ENCODE results near the gene REV3L.

Gene REV3L

GRCh38 chr6:111403388-111403787 is 79.6 kb downstream of the REV3L start:
- H3K27me3 ChIP-seq (ENCODE audit: insufficient read depth, low read length), result no peaks in the 10 kb centered on the region
- no peaks in the 10 kb centered on the region for H3K9me3 ChIP-seq (ENCODE audit: insufficient read depth, low read depth, low read length)
- 95% methylated on average over 3 of the region's 3 CpGs for WGBS
- H3K27ac ChIP-seq (ENCODE audit: low read depth, low read length), result no peak overlapping the region
- H3K9ac ChIP-seq (ENCODE audit: low read depth, low read length), result no peak overlapping the region
- no peak overlapping the region for H3K4me3 ChIP-seq (ENCODE audit: low read length)
- no peaks in the 10 kb centered on the region for H3K4me1 ChIP-seq (ENCODE audit: insufficient read depth, low read length)
- H3K36me3 ChIP-seq (ENCODE audit: insufficient read depth, low read length), result peaks cover 7% of the 10 kb centered on the region; the same call in 1 of the 2 replicates

- H3K27ac ChIP-seq (ENCODE audit: low read depth, low read length), result no peak overlapping the region
- H3K27me3 ChIP-seq (ENCODE audit: insufficient read depth, low read length), result no peaks in the 10 kb centered on the region
- H3K9me3 ChIP-seq (ENCODE audit: insufficient read depth, low read depth, low read length), result no peaks in the 10 kb centered on the region
- no peaks in the 10 kb centered on the region for H3K4me1 ChIP-seq (ENCODE audit: insufficient read depth, low read length)
- H3K9ac ChIP-seq (ENCODE audit: low read depth, low read length), result no peak overlapping the region
- H3K4me3 ChIP-seq (ENCODE audit: low read length), result no peak overlapping the region
- WGBS, result 100% methylated on average over 2 of the region's 3 CpGs
- peaks cover 6% of the 10 kb centered on the region; the same call in 1 of the 2 replicates for H3K36me3 ChIP-seq (ENCODE audit: insufficient read depth, low read length)
Measured at GRCh38 chr6:111399626-111400025, 83.4 kb downstream of the REV3L start.

- H3K4me1 ChIP-seq (ENCODE audit: insufficient read depth, low read length), result no peaks in the 10 kb centered on the region
- H3K4me3 ChIP-seq (ENCODE audit: low read length), result no peak overlapping the region
- WGBS, result no CpG with 5 or more reads among the region's 2 CpGs
- no peak overlapping the region for H3K27ac ChIP-seq (ENCODE audit: low read depth, low read length)
- H3K9ac ChIP-seq (ENCODE audit: low read depth, low read length), result no peak overlapping the region
- H3K27me3 ChIP-seq (ENCODE audit: insufficient read depth, low read length), result no peaks in the 10 kb centered on the region
- H3K9me3 ChIP-seq (ENCODE audit: insufficient read depth, low read depth, low read length), result no peaks in the 10 kb centered on the region
- peaks cover 18% of the 10 kb centered on the region for H3K36me3 ChIP-seq (ENCODE audit: insufficient read depth, low read length)
Measured at GRCh38 chr6:111388681-111389080, 94.3 kb downstream of the REV3L start.

- WGBS, result 93% methylated on average over 8 of the region's 9 CpGs
Measured at GRCh38 chr6:111382476-111383294, 100.3 kb downstream of the REV3L start.

GRCh38 chr6:111381728-111382127 is 101.3 kb downstream of the REV3L start:
- WGBS, result 90% methylated on average over 1 of the region's 1 CpG
- no peak overlapping the region for H3K27ac ChIP-seq (ENCODE audit: low read depth, low read length)
- H3K4me1 ChIP-seq (ENCODE audit: insufficient read depth, low read length), result no peaks in the 10 kb centered on the region
- H3K27me3 ChIP-seq (ENCODE audit: insufficient read depth, low read length), result no peaks in the 10 kb centered on the region
- no peaks in the 10 kb centered on the region for H3K9me3 ChIP-seq (ENCODE audit: insufficient read depth, low read depth, low read length)
- peaks cover 8% of the 10 kb centered on the region for H3K36me3 ChIP-seq (ENCODE audit: insufficient read depth, low read length)
- no peak overlapping the region for H3K9ac ChIP-seq (ENCODE audit: low read depth, low read length)
- H3K4me3 ChIP-seq (ENCODE audit: low read length), result no peak overlapping the region

More at GRCh38 chr6:111382476-111383294, 100.3 kb downstream of the REV3L start:
- no peaks in the 10 kb centered on the region for H3K27me3 ChIP-seq (ENCODE audit: insufficient read depth, low read length)
- H3K27ac ChIP-seq (ENCODE audit: low read depth, low read length), result no peak overlapping the region
- H3K4me1 ChIP-seq (ENCODE audit: insufficient read depth, low read length), result no peaks in the 10 kb centered on the region
- H3K9ac ChIP-seq (ENCODE audit: low read depth, low read length), result no peak overlapping the region
- H3K4me3 ChIP-seq (ENCODE audit: low read length), result no peak overlapping the region
- no peaks in the 10 kb centered on the region for H3K9me3 ChIP-seq (ENCODE audit: insufficient read depth, low read depth, low read length)
- peaks cover 13% of the 10 kb centered on the region for H3K36me3 ChIP-seq (ENCODE audit: insufficient read depth, low read length)

- Histone ChIP-seq H3K9ac (ENCODE audit: low read depth, low read length) (no peak overlapping the region), H3K27ac (ENCODE audit: low read depth, low read length) (no peak overlapping the region), H3K36me3 (ENCODE audit: insufficient read depth, low read length) (peaks cover 8% of the 10 kb centered on the region), H3K4me3 (ENCODE audit: low read length) (no peak overlapping the region), H3K4me1 (ENCODE audit: insufficient read depth, low read length) (no peaks in the 10 kb centered on the region), H3K27me3 (ENCODE audit: insufficient read depth, low read length) (no peaks in the 10 kb centered on the region), H3K9me3 (ENCODE audit: insufficient read depth, low read depth, low read length) (no peaks in the 10 kb centered on the region)
Measured at GRCh38 chr6:111381123-111381522, 101.9 kb downstream of the REV3L start.

- Histone ChIP-seq H3K36me3 (ENCODE audit: insufficient read depth, low read length) (peaks cover 8% of the 10 kb centered on the region), H3K9ac (ENCODE audit: low read depth, low read length) (no peak overlapping the region), H3K4me1 (ENCODE audit: insufficient read depth, low read length) (no peaks in the 10 kb centered on the region), H3K27me3 (ENCODE audit: insufficient read depth, low read length) (no peaks in the 10 kb centered on the region), H3K4me3 (ENCODE audit: low read length) (no peak overlapping the region), H3K27ac (ENCODE audit: low read depth, low read length) (no peak overlapping the region), H3K9me3 (ENCODE audit: insufficient read depth, low read depth, low read length) (no peaks in the 10 kb centered on the region)
- 94% methylated on average over 2 of the region's 2 CpGs for WGBS
Measured at GRCh38 chr6:111379831-111380230, 103.2 kb downstream of the REV3L start.

GRCh38 chr6:111379302-111379701 is 103.7 kb downstream of the REV3L start:
- H3K9me3 ChIP-seq (ENCODE audit: insufficient read depth, low read depth, low read length), result no peaks in the 10 kb centered on the region
- no peak overlapping the region for H3K4me3 ChIP-seq (ENCODE audit: low read length)
- no peaks in the 10 kb centered on the region for H3K27me3 ChIP-seq (ENCODE audit: insufficient read depth, low read length)
- H3K27ac ChIP-seq (ENCODE audit: low read depth, low read length), result no peak overlapping the region
- H3K4me1 ChIP-seq (ENCODE audit: insufficient read depth, low read length), result no peaks in the 10 kb centered on the region
- no peak overlapping the region for H3K9ac ChIP-seq (ENCODE audit: low read depth, low read length)
- H3K36me3 ChIP-seq (ENCODE audit: insufficient read depth, low read length), result peaks cover 8% of the 10 kb centered on the region

- 94% methylated on average over 2 of the region's 2 CpGs for WGBS
- H3K4me3 ChIP-seq (ENCODE audit: low read length), result no peak overlapping the region
- no peak overlapping the region for H3K27ac ChIP-seq (ENCODE audit: low read depth, low read length)
- H3K4me1 ChIP-seq (ENCODE audit: insufficient read depth, low read length), result no peaks in the 10 kb centered on the region
- H3K9me3 ChIP-seq (ENCODE audit: insufficient read depth, low read depth, low read length), result no peaks in the 10 kb centered on the region
- H3K9ac ChIP-seq (ENCODE audit: low read depth, low read length), result no peak overlapping the region
- no peaks in the 10 kb centered on the region for H3K27me3 ChIP-seq (ENCODE audit: insufficient read depth, low read length)
- H3K36me3 ChIP-seq (ENCODE audit: insufficient read depth, low read length), result peaks cover 8% of the 10 kb centered on the region
Measured at GRCh38 chr6:111377558-111378120, 105.4 kb downstream of the REV3L start.

GRCh38 chr6:111367393-111368088 is 115.5 kb downstream of the REV3L start:
- Histone ChIP-seq H3K4me1 (ENCODE audit: insufficient read depth, low read length) (no peaks in the 10 kb centered on the region), H3K9me3 (ENCODE audit: insufficient read depth, low read depth, low read length) (no peaks in the 10 kb centered on the region), H3K9ac (ENCODE audit: low read depth, low read length) (no peak overlapping the region), H3K27ac (ENCODE audit: low read depth, low read length) (no peak overlapping the region), H3K4me3 (ENCODE audit: low read length) (no peak overlapping the region), H3K27me3 (ENCODE audit: insufficient read depth, low read length) (no peaks in the 10 kb centered on the region), H3K36me3 (ENCODE audit: insufficient read depth, low read length) (no peaks in the 10 kb centered on the region; the same call in 1 of the 2 replicates)
- WGBS, result 94% methylated on average over 9 of the region's 9 CpGs

- no peaks in the 10 kb centered on the region for H3K27me3 ChIP-seq (ENCODE audit: insufficient read depth, low read length)
- peaks cover 2% of the 10 kb centered on the region; the same call in 1 of the 2 replicates for H3K36me3 ChIP-seq (ENCODE audit: insufficient read depth, low read length)
- H3K27ac ChIP-seq (ENCODE audit: low read depth, low read length), result no peak overlapping the region
- H3K4me1 ChIP-seq (ENCODE audit: insufficient read depth, low read length), result no peaks in the 10 kb centered on the region
- no peak overlapping the region for H3K9ac ChIP-seq (ENCODE audit: low read depth, low read length)
- H3K9me3 ChIP-seq (ENCODE audit: insufficient read depth, low read depth, low read length), result no peaks in the 10 kb centered on the region
- no peak overlapping the region for H3K4me3 ChIP-seq (ENCODE audit: low read length)
- 45% methylated on average over 5 of the region's 5 CpGs for WGBS
Measured at GRCh38 chr6:111361648-111362047, 121.4 kb downstream of the REV3L start.
